Right renal cortex interstitium (tissue), 3 donors: ENCODE results near the gene ESR2. TPM values are rescaled to one million over a fixed set of nuclear protein-coding genes. Genes with fewer than 3 reads are reported as not detected.
"Not testable (repeated sequence)": the region's sequence is repeated elsewhere in the genome, so short reads cannot be mapped to it uniquely, and the experiment has no call there.

Experiments used
- DNase-seq, 3 donors: peaks; one replicate each; pipeline ENCODE4 v3.0.0-alpha.2; 2013; ENCODE audit warnings: low read depth in 3 of 3, low spot score in 2 of 3
- polyA plus RNA-seq, 3 donors: library from polyadenylated mRNA; unstranded; fragments of 120-200 nt; gene quantifications; one replicate each; pipeline ENCODE4 v1.2.1, GENCODE V29; 2013; ENCODE audit not compliant: insufficient read length in 3 of 3

Gene ESR2
- polyA plus RNA-seq, 3 donors, result 0.74 to 0.96 (median 0.82) TPM

DNA sequence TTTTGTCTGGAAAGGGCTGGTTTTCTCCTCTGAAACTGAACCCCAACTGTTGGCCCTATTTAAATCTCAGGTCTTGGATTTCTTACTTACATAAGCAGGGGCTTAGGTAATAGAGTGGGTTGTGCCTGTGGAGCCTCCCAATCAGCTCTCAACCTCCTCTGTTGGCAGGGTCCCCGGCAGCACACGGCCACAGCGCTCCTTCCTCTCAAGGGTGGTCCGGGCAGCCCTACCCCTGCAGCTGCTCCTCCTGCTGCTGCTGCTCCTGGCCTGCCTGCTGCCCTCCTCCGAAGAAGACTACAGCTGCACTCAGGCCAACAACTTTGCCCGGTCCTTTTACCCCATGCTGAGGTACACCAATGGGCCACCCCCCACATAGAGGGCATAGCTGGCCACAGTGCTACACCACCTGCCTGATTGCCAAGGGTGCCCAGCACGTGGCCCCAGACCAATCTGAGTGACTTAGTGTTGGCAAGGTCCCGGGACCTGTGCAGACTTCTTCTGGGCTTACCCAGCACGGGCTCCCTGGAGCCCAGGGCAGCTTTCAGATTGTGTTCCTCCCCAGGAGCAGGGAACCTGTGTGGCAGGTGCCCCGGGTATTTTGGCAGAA is 68.9 kb downstream of the ESR2 start:
- no peak for DNase-seq

DNA sequence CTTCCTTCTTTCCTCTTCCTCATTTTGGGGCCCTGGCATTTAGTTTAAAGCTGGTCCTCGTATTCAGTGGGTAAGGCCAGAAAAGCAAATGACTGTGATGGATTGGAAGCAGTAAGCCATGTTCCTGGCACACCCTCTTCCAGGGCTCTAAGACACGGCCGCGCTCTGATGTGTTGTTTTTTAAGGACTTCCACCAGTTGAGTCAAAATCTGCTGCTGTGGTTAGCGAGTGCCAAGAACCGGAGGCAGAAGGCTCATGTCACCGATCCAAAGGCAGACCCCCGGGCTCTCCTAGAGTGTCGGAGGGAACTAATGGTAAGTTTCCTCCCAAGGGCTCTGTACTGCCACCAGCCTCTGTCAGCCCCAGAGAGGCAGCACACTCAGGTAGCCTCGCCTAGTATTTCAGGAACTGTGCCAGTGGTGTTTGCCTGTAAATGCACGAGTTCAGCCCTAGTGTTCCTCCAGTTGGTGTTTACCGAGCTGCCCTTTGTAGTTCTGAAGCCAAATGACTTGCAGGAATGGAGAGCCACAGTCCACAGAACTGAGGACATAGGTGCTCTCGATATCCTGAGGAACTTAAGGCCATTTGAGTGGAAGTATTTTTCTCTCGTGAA is 72.7 kb downstream of the ESR2 start:
- DNase-seq, result no peak

DNA sequence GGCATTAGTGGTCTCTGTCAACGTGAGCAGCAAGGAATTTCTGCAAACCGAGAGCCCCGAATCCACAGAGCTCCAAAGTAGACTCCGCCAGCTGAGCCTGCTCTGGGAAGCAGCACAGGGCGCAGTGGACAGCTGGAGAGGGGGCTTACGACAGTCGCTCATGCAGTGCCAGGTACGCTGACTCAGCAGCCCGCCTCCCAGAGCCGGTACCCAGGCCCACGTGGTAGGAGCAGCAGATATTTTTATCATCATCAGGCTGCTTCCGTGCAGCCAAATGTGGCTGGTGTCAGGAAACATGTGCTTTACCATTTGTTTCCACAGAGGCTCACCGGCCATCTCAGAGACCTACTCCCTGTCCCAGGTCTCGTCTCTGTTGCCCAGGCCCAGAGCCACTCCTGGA is 73.7 kb downstream of the ESR2 start:
- no peak for DNase-seq

DNA sequence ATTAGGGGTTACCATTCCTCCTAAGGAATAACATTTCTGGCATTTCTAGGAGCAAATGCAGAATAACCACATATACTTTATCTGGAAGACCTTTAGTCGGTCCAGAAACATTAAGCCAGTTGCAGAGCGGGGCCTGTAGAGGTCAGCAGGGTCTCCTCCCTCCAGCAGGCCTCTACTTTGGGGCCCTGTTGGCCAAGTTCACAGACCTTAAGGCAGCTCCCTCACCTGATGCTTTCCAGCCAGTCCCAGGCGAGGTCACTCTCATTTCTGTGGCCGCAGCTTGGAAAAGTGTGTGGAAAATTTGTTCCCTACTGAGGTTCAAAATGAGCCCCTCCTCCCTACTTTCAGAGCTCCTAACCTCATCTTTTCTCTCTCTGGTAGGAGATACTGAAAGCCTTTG is 74.1 kb downstream of the ESR2 start:
- DNase-seq, result no peak

DNA sequence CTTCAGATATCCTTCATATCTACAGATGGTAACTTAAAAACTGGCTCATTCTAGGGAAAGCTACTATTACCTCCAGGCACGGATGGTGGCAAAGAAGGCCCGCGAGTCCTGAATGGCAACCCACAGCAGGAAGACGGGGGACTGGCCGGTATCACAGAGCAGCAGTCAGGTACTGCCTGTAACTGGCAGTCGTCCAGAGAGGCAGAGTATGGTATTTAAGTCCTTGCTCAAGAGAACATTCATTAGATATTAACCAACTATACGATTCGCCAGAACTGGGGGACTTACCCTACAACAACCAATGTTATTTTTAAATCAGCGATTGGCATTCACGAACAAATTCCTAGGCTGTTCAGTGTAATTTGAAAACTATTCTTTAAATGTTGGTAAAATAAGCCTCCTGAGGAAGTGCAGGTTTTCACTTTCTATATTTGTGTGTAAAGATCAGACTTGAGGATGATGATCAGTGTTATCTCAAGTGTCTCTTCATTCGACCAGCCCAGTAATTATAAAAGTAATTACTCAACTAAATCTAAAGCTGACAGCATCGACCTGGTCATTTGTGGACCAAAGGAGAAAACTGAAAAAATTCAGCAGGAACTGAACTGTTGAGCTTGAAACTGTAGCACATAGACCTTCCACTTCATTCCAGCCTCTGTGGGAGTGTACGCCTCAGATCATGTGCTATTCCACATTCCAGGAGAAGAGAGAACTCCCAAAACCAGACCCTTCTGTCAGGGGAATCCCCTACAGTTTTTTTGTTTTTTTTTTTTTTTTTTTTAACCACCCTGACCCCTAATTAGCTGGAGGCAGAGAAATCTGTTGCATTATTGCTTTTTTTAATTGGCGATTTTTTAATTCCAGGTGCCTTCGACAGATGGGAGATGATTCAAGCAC is 75.6 kb downstream of the ESR2 start:
- DNase-seq, result no peak

DNA sequence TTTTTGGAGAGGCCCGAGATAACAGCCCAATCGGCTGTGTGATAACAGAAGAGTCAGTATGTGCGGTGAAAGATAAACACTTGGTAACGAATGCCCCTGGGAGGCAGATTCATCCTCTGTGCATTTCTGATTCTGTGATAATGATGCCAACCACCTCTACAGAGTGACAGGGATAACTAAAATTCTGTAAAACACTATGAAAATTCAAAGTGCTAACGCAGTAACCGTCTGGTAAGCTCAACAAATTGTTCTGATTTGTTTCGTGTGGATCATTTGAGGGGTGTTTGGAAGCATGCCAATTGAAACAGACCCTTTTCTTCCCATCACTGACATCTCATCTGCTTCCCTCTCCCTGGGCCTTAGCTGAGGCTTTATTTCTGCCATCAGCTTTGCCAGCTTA is 76.3 kb downstream of the ESR2 start:
- DNase-seq, result no peak

DNA sequence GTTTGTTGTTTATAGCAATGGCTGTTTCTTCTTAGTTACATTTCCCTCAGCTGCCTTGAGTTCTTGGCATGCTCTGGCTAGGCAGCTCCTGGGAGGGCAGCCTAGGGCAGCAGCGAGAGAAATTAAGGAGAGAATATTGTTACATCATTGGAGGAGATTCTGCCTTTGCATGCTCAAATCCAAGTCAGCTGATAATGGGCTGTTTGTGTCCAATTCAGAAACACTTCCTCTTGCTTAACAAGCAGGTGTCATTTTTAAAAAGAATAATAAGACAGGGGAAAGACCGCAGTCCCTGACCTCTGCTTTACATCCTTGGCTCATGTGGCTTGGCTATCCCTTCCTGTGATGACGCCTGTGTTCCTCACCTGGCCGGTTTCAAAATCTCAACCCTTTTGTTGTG is 76.9 kb downstream of the ESR2 start:
- DNase-seq, result no peak

DNA sequence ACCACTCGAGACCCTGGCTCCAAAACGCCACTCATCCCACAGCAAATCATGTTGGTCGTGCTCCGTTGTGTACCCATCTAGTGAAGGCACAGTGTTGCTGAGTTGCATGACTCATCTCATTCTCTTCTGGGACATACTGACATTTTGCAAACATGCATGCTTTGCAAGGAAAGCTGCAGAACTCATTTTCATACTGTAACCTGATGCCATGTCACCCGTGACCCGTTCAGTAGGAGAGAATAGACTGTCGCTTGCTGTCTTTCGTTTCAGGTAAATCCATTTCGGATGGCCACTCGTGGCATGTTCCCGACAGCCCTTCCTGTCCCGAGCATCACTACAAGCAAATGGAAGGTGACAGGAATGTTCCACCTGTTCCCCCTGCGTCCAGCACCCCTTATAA is 78.2 kb downstream of the ESR2 start:
- DNase-seq, result no peak

DNA sequence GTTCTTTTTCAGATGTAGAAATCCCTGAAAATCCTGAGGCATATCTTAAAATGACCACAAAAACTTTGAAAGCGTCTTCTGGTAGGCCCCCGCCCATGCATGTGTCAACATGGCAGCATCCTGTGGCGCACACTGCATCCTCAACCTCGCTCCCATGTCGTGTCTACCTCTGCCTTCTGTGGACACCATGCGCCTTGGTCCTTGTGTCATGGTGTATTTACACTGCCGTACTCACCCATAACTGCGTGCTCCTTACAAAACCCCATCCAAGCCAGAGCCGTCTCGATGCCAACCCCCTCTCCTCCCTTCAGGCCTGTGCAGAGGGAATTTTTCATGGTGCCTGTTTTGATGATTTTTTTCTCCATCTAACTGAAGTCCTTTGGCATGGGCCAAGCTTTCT is 78.9 kb downstream of the ESR2 start:
- DNase-seq, result no peak

DNA sequence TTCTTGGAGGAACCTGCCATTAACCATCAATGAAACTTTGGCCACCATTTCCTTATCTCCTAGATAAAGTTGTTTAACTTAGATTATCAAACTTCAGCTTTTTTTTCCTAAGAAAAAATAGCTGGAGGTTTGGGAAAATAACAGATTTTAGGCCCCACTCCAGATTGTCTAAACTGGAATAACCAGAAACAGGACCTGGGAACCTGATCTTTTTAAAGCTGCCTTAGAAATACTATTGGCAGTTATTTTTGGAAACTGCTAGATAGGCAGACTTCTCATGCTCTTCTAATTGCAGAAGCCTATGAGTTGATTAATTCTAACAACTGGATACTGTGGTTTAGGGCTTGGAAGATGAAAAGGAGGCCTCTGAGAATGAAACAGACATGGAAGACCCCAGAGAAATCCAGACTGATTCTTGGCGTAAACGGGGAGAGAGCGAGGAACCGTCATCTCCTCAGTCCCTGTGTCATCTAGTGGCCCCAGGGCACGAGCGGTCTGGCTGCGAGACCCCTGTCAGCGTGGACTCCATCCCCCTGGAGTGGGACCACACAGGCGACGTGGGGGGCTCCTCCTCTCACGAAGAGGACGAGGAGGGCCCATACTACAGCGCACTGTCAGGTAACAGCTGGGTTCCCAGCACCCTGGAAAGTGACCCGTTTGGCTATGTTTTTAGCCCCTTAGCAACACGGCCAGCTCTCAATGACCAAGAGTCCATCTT is 80.2 kb downstream of the ESR2 start:
- no peak for DNase-seq

DNA sequence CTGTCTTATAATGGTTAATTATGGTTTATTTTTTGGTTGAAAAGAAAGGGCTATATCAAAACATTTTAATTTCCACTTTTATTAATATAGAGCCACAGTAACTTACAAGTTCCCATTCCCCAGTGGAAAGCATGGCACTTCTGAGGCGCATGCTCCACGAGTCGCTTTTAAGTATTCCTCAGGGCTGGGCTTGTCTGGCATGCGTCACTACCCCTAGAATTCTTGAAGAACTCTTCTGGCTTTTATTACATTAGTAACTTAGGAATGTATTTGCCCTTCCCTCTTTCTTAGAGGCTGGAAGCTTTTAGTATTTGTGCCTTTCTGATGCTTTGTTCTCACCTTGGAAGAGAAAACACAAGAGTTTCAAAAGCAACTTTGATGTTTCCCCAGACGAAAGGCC is 81.1 kb downstream of the ESR2 start:
- DNase-seq, result no peak

DNA sequence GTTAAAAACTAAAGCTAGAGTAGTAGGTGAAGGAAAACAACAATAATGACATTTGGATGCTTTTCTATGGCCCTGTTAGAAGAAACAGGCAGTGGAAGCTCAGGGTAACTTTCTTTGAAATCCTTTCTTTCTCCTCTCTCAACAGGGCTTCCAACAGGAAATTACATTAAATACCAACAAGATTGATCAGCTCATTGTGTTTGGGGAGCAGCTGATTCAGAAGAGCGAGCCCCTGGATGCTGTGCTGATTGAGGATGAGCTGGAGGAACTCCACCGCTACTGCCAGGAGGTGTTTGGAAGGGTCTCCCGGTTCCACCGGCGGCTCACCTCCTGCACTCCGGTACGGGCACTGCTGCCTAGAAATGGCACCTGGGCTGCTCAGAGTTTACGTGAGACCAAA is 81.5 kb downstream of the ESR2 start:
- DNase-seq, result no peak

DNA sequence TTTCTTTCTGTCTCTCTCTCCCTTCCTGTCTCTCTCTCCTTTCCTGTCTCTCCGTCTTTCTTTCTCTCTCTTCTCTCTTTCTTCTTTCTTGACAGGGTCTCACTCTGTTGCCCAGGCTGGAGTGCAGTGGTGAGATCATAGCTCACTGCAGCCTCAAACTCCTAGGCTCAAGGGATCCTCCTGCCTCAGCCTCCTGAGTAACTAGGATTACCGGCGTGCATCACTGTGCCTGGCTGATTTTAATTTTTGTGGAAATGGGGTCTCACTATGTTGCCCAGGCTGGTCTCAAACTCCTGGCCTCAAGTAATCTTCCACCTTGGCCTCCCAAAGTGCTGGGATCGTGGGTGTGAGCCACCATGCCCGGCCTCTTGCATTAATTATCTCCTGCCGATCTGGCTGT is 83.3 kb downstream of the ESR2 start:
- not testable (repeated sequence) for DNase-seq

DNA sequence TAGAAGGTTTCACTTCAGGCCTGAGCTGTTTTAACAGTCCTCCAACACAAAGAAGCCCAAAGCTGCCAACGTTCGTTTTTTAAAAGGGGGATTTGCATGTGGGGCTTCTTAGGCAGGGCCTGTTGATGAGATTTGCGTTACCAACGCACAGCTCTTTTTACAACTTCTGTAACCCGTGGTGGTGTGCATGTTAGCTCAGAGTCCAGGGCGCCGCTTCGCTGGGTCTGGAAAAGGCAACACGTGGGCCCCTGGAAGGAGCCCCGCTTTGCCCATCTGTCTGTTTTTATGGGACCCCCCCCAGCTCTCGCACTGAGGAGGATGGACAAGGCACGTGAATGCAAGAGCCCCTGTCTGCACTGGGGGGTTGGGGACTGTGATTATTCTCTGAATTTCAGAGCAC is 84.0 kb downstream of the ESR2 start:
- DNase-seq, result no peak

DNA sequence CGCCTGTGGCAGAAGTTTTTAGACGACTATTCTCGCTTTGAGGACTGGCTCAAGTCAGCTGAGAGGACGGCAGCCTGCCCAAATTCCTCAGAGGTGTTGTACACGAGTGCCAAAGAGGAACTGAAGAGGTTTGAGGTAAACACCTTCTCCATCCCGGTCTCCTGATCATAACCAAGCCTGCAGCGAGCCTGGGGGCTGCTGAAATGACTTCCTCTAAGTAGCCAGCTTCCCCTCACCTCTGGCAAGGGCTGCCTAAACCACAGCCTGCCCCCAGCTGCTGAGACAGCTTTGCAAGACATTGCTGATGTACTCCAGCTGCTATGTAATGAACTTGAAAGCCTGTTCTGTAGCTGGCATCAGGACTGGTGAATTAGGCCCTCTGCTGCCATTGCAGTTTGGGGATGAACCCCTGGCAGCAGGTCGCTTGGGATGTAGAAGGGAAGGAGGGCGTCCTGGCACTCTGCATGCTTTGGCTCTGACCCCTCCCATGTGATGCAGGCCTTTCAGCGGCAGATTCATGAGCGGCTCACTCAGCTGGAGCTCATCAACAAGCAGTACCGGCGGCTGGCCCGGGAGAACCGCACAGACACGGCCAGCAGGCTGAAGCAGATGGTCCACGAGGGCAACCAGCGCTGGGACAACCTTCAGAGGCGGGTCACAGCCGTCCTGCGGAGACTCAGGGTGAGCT is 84.6 kb downstream of the ESR2 start:
- DNase-seq, result peak in 2 of 3 donors; percentile 33 to 36

DNA sequence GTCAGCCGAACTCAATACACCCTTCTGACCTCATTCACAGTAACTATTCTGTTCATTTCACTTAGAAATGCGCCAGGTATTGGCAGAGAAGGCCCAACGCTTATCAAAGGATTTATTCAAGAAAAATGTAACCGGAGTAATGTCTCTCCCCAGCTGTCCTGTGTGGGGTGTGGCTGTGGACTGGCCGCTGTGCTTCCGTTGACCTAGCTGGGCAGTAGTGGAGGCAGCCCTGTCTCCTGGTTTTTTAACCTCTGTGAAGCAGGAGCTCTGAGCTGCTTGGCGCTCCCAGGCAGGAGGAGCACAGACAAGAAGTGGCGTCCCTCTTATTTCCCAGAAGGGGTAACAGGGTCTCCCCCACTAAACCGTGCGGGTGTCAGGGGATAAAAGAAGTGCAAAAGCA is 85.2 kb downstream of the ESR2 start:
- DNase-seq, result no peak

DNA sequence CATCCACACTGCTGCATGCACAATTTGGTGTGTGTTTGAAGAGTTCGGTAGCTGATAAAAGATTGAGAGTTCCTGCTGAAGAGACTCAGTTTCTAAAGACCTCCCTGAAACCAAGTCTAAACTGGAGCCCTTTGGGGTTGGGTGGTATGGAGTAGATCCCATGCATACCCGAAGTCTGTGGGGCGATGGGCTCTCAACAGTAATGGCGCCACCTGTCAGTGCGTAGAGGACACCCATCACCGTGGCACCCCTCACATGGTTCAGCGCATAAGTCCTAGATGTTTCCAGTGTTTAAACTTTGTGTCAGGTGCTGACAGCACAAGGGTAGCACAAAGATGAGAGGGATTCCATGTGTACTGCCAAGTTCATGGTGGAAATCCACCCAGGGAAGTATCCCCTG is 85.9 kb downstream of the ESR2 start:
- no peak for DNase-seq

DNA sequence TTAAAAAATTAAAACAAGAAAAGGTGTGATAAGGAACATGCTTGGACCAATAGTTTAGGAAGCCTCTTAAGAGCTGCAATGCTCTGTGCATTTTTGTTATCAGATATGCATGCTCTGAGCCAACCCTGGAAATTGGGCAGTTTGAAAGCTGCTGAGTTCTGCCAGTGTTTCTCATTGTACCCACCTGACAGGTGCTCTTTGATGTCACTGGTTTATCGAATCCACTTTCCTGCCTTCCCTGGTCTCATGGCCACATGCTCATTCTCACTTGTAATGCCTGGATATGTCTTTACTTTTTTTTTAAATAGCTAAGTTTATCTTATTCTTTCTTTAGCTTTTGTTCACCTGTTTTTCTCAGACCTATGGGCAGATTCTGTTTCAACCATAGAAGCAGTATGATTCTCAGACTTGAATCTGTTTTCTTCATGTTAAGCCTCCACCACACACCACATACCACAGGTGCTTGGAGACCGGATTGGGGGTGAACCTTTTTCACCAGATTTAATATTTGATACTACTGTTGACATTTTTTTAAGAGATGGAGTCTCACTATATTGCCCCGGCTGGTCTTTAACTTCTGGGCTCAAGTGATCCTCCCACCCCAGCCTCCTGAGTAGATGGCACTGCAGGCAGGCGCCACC is 90.7 kb downstream of the ESR2 start:
- no peak for DNase-seq

DNA sequence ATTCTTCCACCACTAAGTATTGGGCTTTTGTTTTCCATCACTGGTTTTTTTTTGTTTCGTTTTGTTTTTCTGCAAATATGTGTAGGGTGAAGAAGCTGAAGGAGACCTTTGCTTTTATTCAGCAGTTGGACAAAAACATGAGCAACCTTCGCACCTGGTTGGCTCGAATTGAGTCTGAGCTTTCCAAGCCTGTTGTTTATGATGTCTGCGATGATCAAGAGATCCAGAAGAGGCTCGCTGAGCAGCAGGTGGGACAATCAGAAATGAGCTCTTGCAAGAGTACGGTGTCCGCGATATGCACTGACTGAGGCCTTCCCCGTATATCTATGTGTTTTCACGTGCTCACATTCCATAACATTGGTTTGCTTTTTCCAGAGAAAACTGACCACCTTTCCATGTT is 91.5 kb downstream of the ESR2 start:
- no peak for DNase-seq

DNA sequence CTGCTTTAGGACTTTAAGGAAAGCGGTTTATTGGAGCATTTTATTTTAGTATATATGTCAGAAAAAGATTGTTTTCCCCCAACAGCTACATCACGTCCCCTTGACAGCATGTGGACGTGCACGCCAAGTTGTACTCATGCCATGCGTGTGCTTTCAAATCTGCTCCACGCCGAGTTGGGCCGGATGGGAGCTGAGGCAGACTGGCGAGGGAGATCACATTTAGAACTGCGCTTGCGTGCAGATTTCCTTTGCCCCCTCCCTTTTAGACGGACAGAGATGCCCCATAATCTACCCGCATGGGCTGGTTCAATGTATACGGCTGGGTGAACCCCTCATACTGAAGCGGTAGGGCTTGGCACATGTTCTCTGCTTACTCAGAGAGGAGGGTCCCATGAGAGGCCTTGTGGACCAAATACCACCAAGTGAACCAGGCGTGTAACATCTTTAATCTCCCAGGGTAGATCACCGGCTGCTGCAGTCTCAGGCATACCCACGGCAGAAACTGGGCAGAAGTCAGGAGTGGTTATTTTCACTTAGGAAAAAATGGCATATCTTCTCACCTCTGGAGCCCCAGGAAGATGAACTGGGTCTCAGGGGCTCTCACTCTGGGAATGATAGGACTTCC is 92.1 kb downstream of the ESR2 start:
- no peak for DNase-seq
